Heart left ventricle (tissue), 16 donors: ENCODE data around the gene TNFRSF14. TPM values are rescaled to one million over a fixed set of nuclear protein-coding genes. Genes with fewer than 3 reads are reported as not detected.
A peak's percentile ranks its signal among the peaks of the same experiment; 100 is the strongest.

Experiments
- ATAC-seq, 4 donors: fragments of 200-7000 bp; cut with Tn5 transposase; one replicate each; pipeline ENCODE4 v1.9.1; 2020 to 2022; ENCODE audit warnings: moderate library complexity in 4 of 4, mild to moderate bottlenecking in 3 of 4, moderate number of reproducible peaks in 1 of 4
- DNase-seq, 5 donors: peaks; one replicate each; pipeline ENCODE4 v3.0.0-alpha.2; 2020
- H3K27ac ChIP-seq, 12 donors: fragments of 200-600 bp; sonication (generic) in 4 of 12; one replicate each; pipeline versions ENCODE4 v1.5.0 to v1.8.0; 2016 to 2022; ENCODE audit warnings: mild to moderate bottlenecking in 2 of 12
- H3K27me3 ChIP-seq, 9 donors: fragments of 200-600 bp; sonication (generic) in 2 of 9; one replicate each; pipeline versions ENCODE4 v1.5.1 to v1.8.0; 2016 to 2022; ENCODE audit warnings: mild to moderate bottlenecking in 3 of 9
- H3K36me3 ChIP-seq, 9 donors: fragments of 200-600 bp; sonication (generic) in 2 of 9; one replicate each; pipeline versions ENCODE4 v1.5.0 to v1.8.0; 2018 to 2022; ENCODE audit warnings: mild to moderate bottlenecking in 2 of 9
- H3K4me1 ChIP-seq, 12 donors: fragments of 200-600 bp; sonication (generic) in 4 of 12; one replicate each; pipeline versions ENCODE4 v1.5.0 to v1.8.0; 2016 to 2022; ENCODE audit warnings: mild to moderate bottlenecking in 3 of 12
- H3K4me3 ChIP-seq, 12 donors: fragments of 200-600 bp; sonication (generic) in 4 of 12; one replicate each; pipeline versions ENCODE4 v1.5.0 to v1.8.0; 2017 to 2022; ENCODE audit warnings: mild to moderate bottlenecking in 9 of 12, moderate library complexity in 4 of 12
- H3K9me3 ChIP-seq, 12 donors: fragments of 200-600 bp; sonication (generic) in 4 of 12; one replicate each; pipeline versions ENCODE4 v1.5.0 to v1.8.0; 2016 to 2022; ENCODE audit warnings: mild to moderate bottlenecking in 1 of 12
- POLR2A ChIP-seq, 2 donors: fragments of 450-650 bp; IDR thresholded peaks; one replicate each; pipeline ENCODE4 v1.6.1; 2017; ENCODE audit warnings: antibody characterized with exemption in 2 of 2, mild to moderate bottlenecking in 2 of 2, moderate library complexity in 2 of 2
- WGBS, 4 donors: extraction: QIAGEN DNeasy Blood & Tissue Kit in 2 of 4; methylation state at CpG; one replicate each; pipeline versions ENCODE4 v1.1.5 to v1.1.7; 2013 to 2018; 5-methylcytosine and 5-hydroxymethylcytosine counted together
- intact Hi-C, 10 donors: fragments of 100-400 bp; cut with DNase I; formaldehyde crosslinking; loops; one replicate each; pipeline versions ENCODE4 v1.11.1 to v1.14.2; 2022
- polyA plus RNA-seq, 2 donors: library from polyadenylated mRNA; stranded (reverse); fragments of 200-250 nt; gene quantifications; one replicate each; pipeline ENCODE4 v1.2.3, GENCODE V29; 2013
- total RNA-seq, 9 donors: library from RNA; depleted of rRNA in 2 of 9; stranded (reverse); fragments of >200 nt in 2 of 9; fragmentation: NEBNext Ultra II Directional in 3 of 9; extraction: Animal tissue kit (Norgen Biotek cat#: 25700) in 3 of 9; gene quantifications; one replicate each; pipeline versions ENCODE4 v1.1.0 to v1.2.4, GENCODE V29; 2016 to 2023
- TF ChIP-seq, protein P1 (sequence below), 12 donors: fragments of 200-600 bp; sonication (generic) in 4 of 12; IDR thresholded peaks; one replicate each; pipeline versions ENCODE4 v1.5.0 to v1.8.0; 2018 to 2022; ENCODE audit warnings: antibody characterized with exemption in 12 of 12, mild to moderate bottlenecking in 5 of 12
- donor health status: ischemic (EF 13 %, LVEDD 7.1; RV severe dilation, severe dysfunction).
- donor health status: healthy with polysubstance abuse.
- donor health status: DM: no; HTN: yes; CAD: no.
- donor health status: DM: no; HTN: no; CAD: no.
- donor health status: ischemic (EF 25% LVEDD 6.9; RV normal size, moderate dysfunction).
- donor health status: ischemic (EF 25% LVEDD 5.7; RV mildly dilated, moderate dysfunction).
- donor health status: healthy.
- donor health status: DM: yes; HTN: yes; CAD: no.
- donor health status: ischemic (EF 35%, LVEDD 5.7; RV mildly dilated, moderate dysfunction).
- donor health status: nonischemic (EF 11% LVEDD 7.7; RV severe dilation, severe dysfunction).
- donor health status: DM: yes; HTN: yes; CAD: no.
- donor health status: PGD.
- donor health status: ischemic (EF 29% LVEDD 5.4; RV normal size, mild dysfunction).
- donor health status: nonischemic (EF 23%, LVEDD 6.1; RV moderate dilation, normal function).

TNFRSF14 gene
- total and polyA plus RNA-seq, 11 donors, result 7.8 to 70.8 (median 14.3) TPM

DNA sequence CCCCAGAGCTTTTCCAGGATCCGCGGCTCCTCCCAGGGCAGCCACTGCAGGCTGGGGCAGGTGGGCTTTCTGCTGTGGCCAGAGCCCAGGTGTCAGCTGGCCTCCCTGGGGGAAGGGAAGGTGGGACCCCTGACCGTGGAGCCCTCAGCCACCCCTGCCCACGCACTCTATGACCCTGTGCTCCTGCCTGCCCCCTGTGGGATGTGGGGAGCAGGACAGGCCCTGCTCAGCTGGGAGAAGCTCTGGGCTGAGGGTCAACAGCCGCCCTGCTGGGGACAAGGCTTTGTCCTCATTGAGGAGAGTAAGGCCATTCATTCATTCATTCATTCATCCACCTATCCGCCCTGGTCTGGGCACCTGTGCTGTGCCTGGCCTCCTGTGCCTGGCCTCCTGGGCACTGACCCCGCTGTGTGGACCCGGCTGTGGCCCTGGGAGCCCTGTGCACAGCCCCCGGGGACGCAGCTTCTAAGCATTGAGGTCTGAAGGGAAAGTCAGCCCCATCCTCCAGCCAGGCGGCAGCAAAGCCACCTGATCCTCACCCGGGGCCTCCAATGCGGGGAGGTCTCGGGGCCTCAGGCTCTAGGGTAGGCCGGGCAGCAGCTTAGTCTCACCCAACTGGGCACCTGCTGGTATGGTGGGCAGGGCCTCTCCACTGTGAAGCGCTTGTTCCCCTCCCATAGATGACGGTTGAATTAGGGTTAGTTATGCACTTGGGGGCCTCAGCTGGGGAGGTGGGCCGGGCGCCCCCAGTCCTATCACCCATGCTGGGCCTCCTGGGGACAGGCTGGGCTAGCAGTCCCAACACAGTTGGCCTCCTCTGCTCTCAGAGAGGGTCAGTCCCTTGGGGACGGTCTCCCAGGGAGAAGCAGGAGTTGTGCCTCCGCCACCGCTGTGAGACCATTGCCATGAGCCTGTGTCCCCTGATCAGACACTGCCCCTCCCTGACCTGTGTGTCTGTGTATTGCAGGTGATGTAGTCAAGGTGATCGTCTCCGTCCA, 6.0 kb downstream of the TNFRSF14 start:
- ATAC-seq (no peak), DNase-seq (no peak)
- Histone ChIP-seq H3K4me1 (peaks cover 0 to 22% (median 9%) of the 10 kb centered on the region in 12 donors), H3K4me3 (no peak overlapping the region), H3K9me3 (no peaks in the 10 kb centered on the region), H3K36me3 (peaks cover 0 to 64% (median 21%) of the 10 kb centered on the region in 9 donors), H3K27ac (no peak overlapping the region), H3K27me3 (peaks cover 0 to 10% (median 0%) of the 10 kb centered on the region in 9 donors)
- TF ChIP-seq POLR2A (IDR thresholded peaks at IDR 0.05), result no peak
- TF ChIP-seq, protein P1, sequence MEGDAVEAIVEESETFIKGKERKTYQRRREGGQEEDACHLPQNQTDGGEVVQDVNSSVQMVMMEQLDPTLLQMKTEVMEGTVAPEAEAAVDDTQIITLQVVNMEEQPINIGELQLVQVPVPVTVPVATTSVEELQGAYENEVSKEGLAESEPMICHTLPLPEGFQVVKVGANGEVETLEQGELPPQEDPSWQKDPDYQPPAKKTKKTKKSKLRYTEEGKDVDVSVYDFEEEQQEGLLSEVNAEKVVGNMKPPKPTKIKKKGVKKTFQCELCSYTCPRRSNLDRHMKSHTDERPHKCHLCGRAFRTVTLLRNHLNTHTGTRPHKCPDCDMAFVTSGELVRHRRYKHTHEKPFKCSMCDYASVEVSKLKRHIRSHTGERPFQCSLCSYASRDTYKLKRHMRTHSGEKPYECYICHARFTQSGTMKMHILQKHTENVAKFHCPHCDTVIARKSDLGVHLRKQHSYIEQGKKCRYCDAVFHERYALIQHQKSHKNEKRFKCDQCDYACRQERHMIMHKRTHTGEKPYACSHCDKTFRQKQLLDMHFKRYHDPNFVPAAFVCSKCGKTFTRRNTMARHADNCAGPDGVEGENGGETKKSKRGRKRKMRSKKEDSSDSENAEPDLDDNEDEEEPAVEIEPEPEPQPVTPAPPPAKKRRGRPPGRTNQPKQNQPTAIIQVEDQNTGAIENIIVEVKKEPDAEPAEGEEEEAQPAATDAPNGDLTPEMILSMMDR (IDR thresholded peaks at IDR 0.05), result peak in 11 of 12 donors; percentile 8 to 53 (median 28)
- intact Hi-C loops, result no loop called here
- WGBS, 4 donors, result 89 to 94% (median 92%) methylated on average over 14 to 24 of the region's 24 CpGs

DNA sequence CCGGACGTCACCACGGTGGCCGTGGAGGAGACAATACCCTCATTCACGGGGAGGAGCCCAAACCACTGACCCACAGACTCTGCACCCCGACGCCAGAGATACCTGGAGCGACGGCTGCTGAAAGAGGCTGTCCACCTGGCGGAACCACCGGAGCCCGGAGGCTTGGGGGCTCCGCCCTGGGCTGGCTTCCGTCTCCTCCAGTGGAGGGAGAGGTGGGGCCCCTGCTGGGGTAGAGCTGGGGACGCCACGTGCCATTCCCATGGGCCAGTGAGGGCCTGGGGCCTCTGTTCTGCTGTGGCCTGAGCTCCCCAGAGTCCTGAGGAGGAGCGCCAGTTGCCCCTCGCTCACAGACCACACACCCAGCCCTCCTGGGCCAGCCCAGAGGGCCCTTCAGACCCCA, 7.0 kb downstream of the TNFRSF14 start:
- Histone ChIP-seq H3K9me3 (no peaks in the 10 kb centered on the region), H3K27ac (no peak overlapping the region), H3K36me3 (peaks cover 0 to 57% (median 21%) of the 10 kb centered on the region in 9 donors), H3K4me3 (no peak overlapping the region), H3K27me3 (peaks cover 0 to 13% (median 0%) of the 10 kb centered on the region in 9 donors), H3K4me1 (peaks cover 0 to 12% (median 0%) of the 10 kb centered on the region in 12 donors)
- 83 to 91% (median 88%) methylated on average over 15 to 18 of the region's 18 CpGs for WGBS, 4 donors
- ATAC-seq (no peak), DNase-seq (no peak)
- intact Hi-C loops, result no loop called here
- TF ChIP-seq, protein P1 (IDR thresholded peaks at IDR 0.05), result no peak
- TF ChIP-seq POLR2A (IDR thresholded peaks at IDR 0.05), result no peak

DNA sequence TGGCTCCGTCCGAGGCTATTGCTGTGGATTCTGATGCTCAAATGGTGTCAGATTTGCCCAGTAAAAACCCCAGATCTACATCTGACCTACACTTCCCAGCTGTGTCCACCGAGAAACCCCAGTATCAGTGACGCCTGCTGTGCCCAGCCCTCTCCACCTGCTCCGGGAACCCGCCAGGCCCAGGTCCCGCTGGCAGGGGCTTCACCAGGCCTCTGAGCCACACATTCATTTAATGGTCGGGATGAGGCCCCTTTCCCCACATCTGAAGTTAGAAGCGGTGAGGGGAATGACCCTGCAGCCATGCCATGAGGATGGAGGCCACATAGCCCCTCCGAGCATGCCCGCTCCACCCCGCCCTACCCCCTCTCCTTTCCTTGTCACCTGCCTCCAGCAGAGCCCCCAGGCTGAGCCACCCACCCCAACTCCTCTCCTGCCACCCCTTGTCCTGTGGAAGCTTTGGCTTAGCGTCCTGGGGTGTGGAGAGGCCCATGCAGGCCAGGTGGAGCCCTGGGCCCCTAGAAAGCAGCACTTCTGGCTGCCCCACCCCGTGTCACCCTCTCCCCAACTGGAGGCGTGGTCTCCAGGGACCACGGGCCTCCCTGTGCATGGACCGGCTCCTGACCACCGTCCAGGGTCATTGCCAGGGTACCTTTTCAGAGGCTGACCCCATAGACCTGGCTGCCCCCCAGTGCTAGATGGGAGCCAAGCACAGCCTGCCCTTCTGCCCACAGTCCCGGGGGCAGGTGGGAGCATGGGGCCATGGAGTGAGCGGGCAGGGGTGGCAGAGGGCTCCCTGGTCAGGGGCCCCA, 8.0 kb downstream of the TNFRSF14 start:
- no peak for TF ChIP-seq POLR2A (IDR thresholded peaks at IDR 0.05)
- TF ChIP-seq, protein P1 (IDR thresholded peaks at IDR 0.05), result no peak
- Histone ChIP-seq H3K27me3 (peaks cover 0 to 13% (median 0%) of the 10 kb centered on the region in 9 donors), H3K9me3 (no peaks in the 10 kb centered on the region), H3K4me1 (peaks cover 0 to 5% (median 0%) of the 10 kb centered on the region in 12 donors), H3K4me3 (no peak overlapping the region), H3K36me3 (peaks cover 0 to 47% (median 17%) of the 10 kb centered on the region in 9 donors), H3K27ac (no peak overlapping the region)
- DNase-seq, result no peak
- 79 to 89% (median 85%) methylated on average over 17 to 20 of the region's 20 CpGs for WGBS, 4 donors
- intact Hi-C loops, result no loop called here
- ATAC-seq, result no peak
